ENCODE data around the gene SLC25A47. TPM values are rescaled to one million over a fixed set of nuclear protein-coding genes. Genes with fewer than 3 reads are reported as not detected.

SLC25A47 gene
- total RNA-seq, 1 donor from 2014 or later, result not detected

DNA sequence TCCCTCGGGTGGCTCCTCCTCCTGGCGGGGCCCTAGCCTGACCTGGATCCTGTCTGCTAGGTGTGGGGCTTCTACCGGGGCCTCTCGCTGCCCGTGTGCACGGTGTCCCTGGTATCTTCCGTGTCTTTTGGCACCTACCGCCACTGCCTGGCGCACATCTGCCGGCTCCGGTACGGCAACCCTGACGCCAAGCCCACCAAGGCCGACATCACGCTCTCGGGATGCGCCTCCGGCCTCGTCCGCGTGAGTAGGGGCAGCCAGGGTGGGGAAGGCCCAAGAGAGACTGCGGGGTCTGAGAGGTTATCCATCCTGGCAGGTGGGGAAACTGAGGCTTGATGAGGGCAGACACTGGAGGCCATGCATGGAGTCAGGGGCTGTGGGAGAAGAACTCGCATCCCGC, 4.0 kb downstream of the SLC25A47 start:
- TF ChIP-seq, protein P1, sequence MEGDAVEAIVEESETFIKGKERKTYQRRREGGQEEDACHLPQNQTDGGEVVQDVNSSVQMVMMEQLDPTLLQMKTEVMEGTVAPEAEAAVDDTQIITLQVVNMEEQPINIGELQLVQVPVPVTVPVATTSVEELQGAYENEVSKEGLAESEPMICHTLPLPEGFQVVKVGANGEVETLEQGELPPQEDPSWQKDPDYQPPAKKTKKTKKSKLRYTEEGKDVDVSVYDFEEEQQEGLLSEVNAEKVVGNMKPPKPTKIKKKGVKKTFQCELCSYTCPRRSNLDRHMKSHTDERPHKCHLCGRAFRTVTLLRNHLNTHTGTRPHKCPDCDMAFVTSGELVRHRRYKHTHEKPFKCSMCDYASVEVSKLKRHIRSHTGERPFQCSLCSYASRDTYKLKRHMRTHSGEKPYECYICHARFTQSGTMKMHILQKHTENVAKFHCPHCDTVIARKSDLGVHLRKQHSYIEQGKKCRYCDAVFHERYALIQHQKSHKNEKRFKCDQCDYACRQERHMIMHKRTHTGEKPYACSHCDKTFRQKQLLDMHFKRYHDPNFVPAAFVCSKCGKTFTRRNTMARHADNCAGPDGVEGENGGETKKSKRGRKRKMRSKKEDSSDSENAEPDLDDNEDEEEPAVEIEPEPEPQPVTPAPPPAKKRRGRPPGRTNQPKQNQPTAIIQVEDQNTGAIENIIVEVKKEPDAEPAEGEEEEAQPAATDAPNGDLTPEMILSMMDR (IDR thresholded peaks at IDR 0.05), result no peak
- ATAC-seq (ENCODE audit: low read depth), result no peak
- DNase-seq, result no peak
- intact Hi-C loops (cut with micrococcal nuclease), result no loop called here
- H3K4me3 Mint-ChIP-seq, result no peak overlapping the region
- H3K27ac Mint-ChIP-seq, result no peak overlapping the region
- H3K4me1 Mint-ChIP-seq, result peaks cover 2% of the 10 kb centered on the region
- ChIA-PET CTCF (no interaction called here), POLR2A (no interaction called here)
- H3K36me3 Mint-ChIP-seq (ENCODE audit: low read depth), result no peaks in the 10 kb centered on the region
- H3K27me3 Mint-ChIP-seq, result no peaks in the 10 kb centered on the region
- H3K9me3 Mint-ChIP-seq, result no peaks in the 10 kb centered on the region

DNA sequence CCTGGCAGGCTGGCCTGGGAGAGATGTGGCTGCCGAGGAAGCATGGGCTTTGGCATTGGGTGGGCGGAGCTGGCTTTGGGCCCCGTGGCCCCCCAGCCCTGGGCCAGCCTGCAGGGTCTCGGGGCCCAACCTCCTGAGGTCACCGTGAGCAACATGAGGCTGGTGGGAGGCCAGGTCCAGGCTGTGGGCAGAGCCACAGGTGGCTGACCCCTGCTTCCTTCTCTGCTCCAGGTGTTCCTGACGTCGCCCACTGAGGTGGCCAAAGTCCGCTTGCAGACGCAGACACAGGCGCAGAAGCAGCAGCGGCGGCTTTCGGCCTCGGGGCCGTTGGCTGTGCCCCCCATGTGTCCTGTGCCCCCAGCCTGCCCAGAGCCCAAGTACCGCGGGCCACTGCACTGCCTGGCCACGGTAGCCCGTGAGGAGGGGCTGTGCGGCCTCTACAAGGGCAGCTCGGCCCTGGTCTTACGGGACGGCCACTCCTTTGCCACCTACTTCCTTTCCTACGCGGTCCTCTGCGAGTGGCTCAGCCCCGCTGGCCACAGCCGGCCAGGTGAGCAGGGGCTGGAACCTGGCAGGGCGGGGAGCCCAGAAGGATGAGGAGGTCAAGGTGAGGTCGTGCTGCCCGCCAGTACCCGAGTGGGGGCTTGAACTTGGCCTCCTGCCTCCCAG, 5.5 kb downstream of the SLC25A47 start:
- ATAC-seq (ENCODE audit: low read depth), result no peak
- H3K36me3 Mint-ChIP-seq (ENCODE audit: low read depth), result peaks cover under 1% of the 10 kb centered on the region
- no peaks in the 10 kb centered on the region for H3K9me3 Mint-ChIP-seq
- peaks cover 11% of the 10 kb centered on the region for H3K4me1 Mint-ChIP-seq
- TF ChIP-seq, protein P1 (IDR thresholded peaks at IDR 0.05), result no peak
- intact Hi-C loops (cut with micrococcal nuclease), result no loop called here
- ChIA-PET CTCF (no interaction called here), POLR2A (interaction anchor here (0.7 kb wide), 1 partner anchor 283 kb away, joined by 5 read pairs; no protein-coding TSS in a partner anchor)
- no peak for DNase-seq
- H3K27me3 Mint-ChIP-seq, result no peaks in the 10 kb centered on the region
- no peak overlapping the region for H3K4me3 Mint-ChIP-seq
- no peak overlapping the region for H3K27ac Mint-ChIP-seq

DNA sequence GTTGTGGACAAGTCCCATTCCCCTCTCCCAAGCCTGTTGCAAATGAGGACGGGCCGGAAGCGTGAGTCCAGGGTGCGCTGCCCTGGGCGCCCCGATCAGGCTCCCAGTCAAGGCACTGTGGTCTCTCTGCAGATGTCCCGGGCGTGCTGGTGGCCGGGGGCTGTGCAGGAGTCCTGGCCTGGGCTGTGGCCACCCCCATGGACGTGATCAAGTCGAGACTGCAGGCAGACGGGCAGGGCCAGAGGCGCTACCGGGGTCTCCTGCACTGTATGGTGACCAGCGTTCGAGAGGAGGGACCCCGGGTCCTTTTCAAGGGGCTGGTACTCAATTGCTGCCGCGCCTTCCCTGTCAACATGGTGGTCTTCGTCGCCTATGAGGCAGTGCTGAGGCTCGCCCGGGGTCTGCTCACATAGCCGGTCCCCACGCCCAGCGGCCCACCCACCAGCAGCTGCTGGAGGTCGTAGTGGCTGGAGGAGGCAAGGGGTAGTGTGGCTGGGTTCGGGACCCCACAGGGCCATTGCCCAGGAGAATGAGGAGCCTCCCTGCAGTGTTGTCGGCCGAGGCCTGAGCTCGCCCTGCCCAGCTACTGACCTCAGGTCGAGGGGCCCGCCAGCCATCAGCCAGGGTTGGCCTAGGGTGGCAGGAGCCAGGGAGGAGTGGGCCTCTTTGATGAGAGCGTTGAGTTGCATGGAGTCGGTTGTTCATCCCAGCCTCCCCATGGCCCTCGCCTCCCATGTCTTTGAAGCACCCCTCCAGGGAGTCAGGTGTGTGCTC, 6.3 kb downstream of the SLC25A47 start:
- ATAC-seq (ENCODE audit: low read depth) (no peak), DNase-seq (no peak)
- no peak overlapping the region for H3K4me3 Mint-ChIP-seq
- TF ChIP-seq, protein P1 (IDR thresholded peaks at IDR 0.05), result no peak
- no peaks in the 10 kb centered on the region for H3K27me3 Mint-ChIP-seq
- intact Hi-C loops (cut with micrococcal nuclease), result no loop called here
- POLR2A ChIA-PET, result no interaction called here
- no peaks in the 10 kb centered on the region for H3K9me3 Mint-ChIP-seq
- no peak overlapping the region for H3K27ac Mint-ChIP-seq
- peaks cover 11% of the 10 kb centered on the region for H3K4me1 Mint-ChIP-seq
- H3K36me3 Mint-ChIP-seq (ENCODE audit: low read depth), result peaks cover 6% of the 10 kb centered on the region
- CTCF ChIA-PET, result no interaction called here

DNA sequence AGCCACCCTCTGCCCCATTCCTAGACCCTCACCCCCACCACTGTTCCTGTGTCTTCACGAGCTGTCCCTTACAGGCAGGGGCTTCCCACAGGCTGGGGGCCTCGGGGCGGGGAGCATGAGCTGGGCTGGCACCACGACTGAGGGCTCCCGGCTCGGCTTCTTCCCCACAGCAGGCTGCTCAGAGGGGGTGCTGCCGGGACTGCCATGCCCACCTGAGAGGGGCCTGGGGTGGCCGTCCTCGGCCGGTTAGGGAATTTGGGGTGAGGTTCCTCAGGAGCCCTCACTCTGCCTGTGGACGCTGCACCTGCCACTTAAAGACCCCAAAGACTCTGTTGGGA, 6.8 kb downstream of the SLC25A47 start:
- no peak for ATAC-seq (ENCODE audit: low read depth)
- Mint-ChIP-seq H3K27ac (no peak overlapping the region), H3K4me3 (no peak overlapping the region), H3K27me3 (no peaks in the 10 kb centered on the region), H3K36me3 (ENCODE audit: low read depth) (peaks cover 12% of the 10 kb centered on the region), H3K9me3 (no peaks in the 10 kb centered on the region), H3K4me1 (peaks cover 11% of the 10 kb centered on the region)
- DNase-seq, result no peak
- TF ChIP-seq, protein P1 (IDR thresholded peaks at IDR 0.05), result no peak
- ChIA-PET POLR2A (no interaction called here), CTCF (no interaction called here)
- intact Hi-C loops (cut with micrococcal nuclease), result no loop called here

DNA sequence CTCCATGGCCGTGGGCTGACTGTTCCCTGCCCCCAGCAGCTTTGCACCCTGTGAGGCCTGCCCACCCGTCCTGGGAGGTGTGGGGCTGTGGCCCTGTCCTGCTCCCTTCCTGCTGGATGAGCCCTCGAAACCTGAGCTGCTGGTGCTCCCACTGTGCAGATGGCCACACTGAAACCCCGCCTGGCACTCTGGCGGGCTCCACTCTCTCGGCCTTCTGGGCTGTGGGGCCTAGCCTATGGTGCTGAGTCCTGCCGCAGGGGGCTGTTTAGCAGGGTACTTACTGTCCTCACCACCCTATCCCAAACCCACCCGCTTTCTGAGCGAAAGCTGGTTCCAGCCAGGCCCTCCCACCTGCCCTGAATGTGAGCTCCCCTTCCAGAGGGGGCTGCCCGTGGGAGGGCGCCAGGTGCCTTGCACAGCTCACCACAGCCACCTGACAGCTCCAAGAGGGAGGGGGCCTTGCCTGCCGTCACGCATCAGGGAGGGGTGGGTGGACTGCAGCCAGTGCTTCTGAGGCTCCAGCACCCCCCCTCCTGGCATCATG, 7.3 kb downstream of the SLC25A47 start:
- no peak for ATAC-seq (ENCODE audit: low read depth)
- Mint-ChIP-seq H3K4me1 (peaks cover 11% of the 10 kb centered on the region), H3K36me3 (ENCODE audit: low read depth) (peaks cover 13% of the 10 kb centered on the region), H3K4me3 (no peak overlapping the region), H3K27ac (no peak overlapping the region), H3K9me3 (no peaks in the 10 kb centered on the region), H3K27me3 (no peaks in the 10 kb centered on the region)
- TF ChIP-seq, protein P1 (IDR thresholded peaks at IDR 0.05), result no peak
- CTCF ChIA-PET, result no interaction called here
- POLR2A ChIA-PET, result no interaction called here
- intact Hi-C loops (cut with micrococcal nuclease), result no loop called here
- DNase-seq, result no peak

All from activated B cell treated with CpG ODN at 0.5 μM for 24 hours (primary cell).